ENCODE results near the gene HSPB1.
A peak's percentile ranks its signal among the peaks of the same experiment; 100 is the strongest.

Gene HSPB1

GRCh38 chr7:76342222-76342621, 39.7 kb downstream of the HSPB1 start:
- H2AFZ ChIP-seq (ENCODE audit: low read depth, low read length), result no peak overlapping the region
- no peak for TF ChIP-seq CTCF (IDR thresholded peaks at IDR 0.05; ENCODE audit: borderline replicate concordance, extremely low read depth, low read length, poor library complexity, severe bottlenecking)
- no peak for TF ChIP-seq EZH2 (IDR thresholded peaks at IDR 0.05; ENCODE audit: borderline replicate concordance, low read depth, low read length, severe bottlenecking)
- no peak overlapping the region for H3K4me2 ChIP-seq (ENCODE audit: insufficient read depth, low read length)
- H3K27me3 ChIP-seq (ENCODE audit: insufficient read depth, low read length, poor library complexity), result no peaks in the 10 kb centered on the region
- no peak overlapping the region for H3K9ac ChIP-seq (ENCODE audit: low read depth, low read length)
- H3K4me1 ChIP-seq (ENCODE audit: insufficient read depth, low read length), result no peaks in the 10 kb centered on the region
- H4K20me1 ChIP-seq (ENCODE audit: insufficient read depth, low read length), result peaks cover 86% of the 10 kb centered on the region
- no peak for DNase-seq
- 0 out of 2 replicates have a peak overlapping the region, but pooled peaks have one; percentile 18 for H3K27ac ChIP-seq (ENCODE audit: low read length)
- no peaks in the 10 kb centered on the region for H3K9me3 ChIP-seq (ENCODE audit: insufficient read depth, low read length, severe bottlenecking)
- ATAC-seq (ENCODE audit: insufficient read depth, low read depth), result no peak
- peaks cover 99% of the 10 kb centered on the region for H3K79me2 ChIP-seq (ENCODE audit: insufficient read depth, low read length)
- H3K36me3 ChIP-seq (ENCODE audit: insufficient read depth, low read length), result peaks cover 87% of the 10 kb centered on the region
- H3K4me3 ChIP-seq (ENCODE audit: low read depth in 1 of 2, low read length in 2 of 2), result no peak overlapping the region

- Histone ChIP-seq H3K36me3 (ENCODE audit: insufficient read depth, low read length) (peaks cover 87% of the 10 kb centered on the region), H4K20me1 (ENCODE audit: insufficient read depth, low read length) (peaks cover 85% of the 10 kb centered on the region), H3K27me3 (ENCODE audit: insufficient read depth, low read length, poor library complexity) (no peaks in the 10 kb centered on the region), H3K9ac (ENCODE audit: low read depth, low read length) (no peak overlapping the region), H3K4me3 (ENCODE audit: low read depth in 1 of 2, low read length in 2 of 2) (no peak overlapping the region), H3K9me3 (ENCODE audit: insufficient read depth, low read length, severe bottlenecking) (no peaks in the 10 kb centered on the region), H3K4me2 (ENCODE audit: insufficient read depth, low read length) (no peak overlapping the region), H3K79me2 (ENCODE audit: insufficient read depth, low read length) (peaks cover 99% of the 10 kb centered on the region), H3K4me1 (ENCODE audit: insufficient read depth, low read length) (no peaks in the 10 kb centered on the region), H3K27ac (ENCODE audit: low read length) (no peak overlapping the region), H2AFZ (ENCODE audit: low read depth, low read length) (no peak overlapping the region)
- DNase-seq, result no peak
- 0 out of 3 replicates have a peak, but pooled peaks have one; percentile 22 for ATAC-seq (ENCODE audit: insufficient read depth, low read depth)
- TF ChIP-seq CTCF (IDR thresholded peaks at IDR 0.05; ENCODE audit: borderline replicate concordance, extremely low read depth, low read length, poor library complexity, severe bottlenecking) (no peak), EZH2 (IDR thresholded peaks at IDR 0.05; ENCODE audit: borderline replicate concordance, low read depth, low read length, severe bottlenecking) (no peak)
Measured at GRCh38 chr7:76343294-76343930, 40.9 kb downstream of the HSPB1 start.

- DNase-seq (no peak), ATAC-seq (ENCODE audit: insufficient read depth, low read depth) (no peak)
- no peaks in the 10 kb centered on the region for H3K4me1 ChIP-seq (ENCODE audit: insufficient read depth, low read length)
- H3K4me2 ChIP-seq (ENCODE audit: insufficient read depth, low read length), result no peak overlapping the region
- H3K27ac ChIP-seq (ENCODE audit: low read length), result no peak overlapping the region
- H2AFZ ChIP-seq (ENCODE audit: low read depth, low read length), result no peak overlapping the region
- peaks cover 84% of the 10 kb centered on the region for H4K20me1 ChIP-seq (ENCODE audit: insufficient read depth, low read length)
- peaks cover 99% of the 10 kb centered on the region for H3K79me2 ChIP-seq (ENCODE audit: insufficient read depth, low read length)
- H3K9me3 ChIP-seq (ENCODE audit: insufficient read depth, low read length, severe bottlenecking), result no peaks in the 10 kb centered on the region
- H3K9ac ChIP-seq (ENCODE audit: low read depth, low read length), result no peak overlapping the region
- no peak overlapping the region for H3K4me3 ChIP-seq (ENCODE audit: low read depth in 1 of 2, low read length in 2 of 2)
- H3K36me3 ChIP-seq (ENCODE audit: insufficient read depth, low read length), result peaks cover 87% of the 10 kb centered on the region
- no peaks in the 10 kb centered on the region for H3K27me3 ChIP-seq (ENCODE audit: insufficient read depth, low read length, poor library complexity)
- TF ChIP-seq CTCF (IDR thresholded peaks at IDR 0.05; ENCODE audit: borderline replicate concordance, extremely low read depth, low read length, poor library complexity, severe bottlenecking) (no peak), EZH2 (IDR thresholded peaks at IDR 0.05; ENCODE audit: borderline replicate concordance, low read depth, low read length, severe bottlenecking) (no peak)
Measured at GRCh38 chr7:76343931-76344321, 41.5 kb downstream of the HSPB1 start.

All from DND-41 (cell line).